NOMO-1 treated with dmso at 0.1 percent for 144 hours (cell line): ENCODE measurements around the gene NDUFA9.

Source experiments
- DNase-seq: peaks from one replicate; lab custom pipeline; 2025; ENCODE audit not compliant: unreplicated experiment; lab: John Stamatoyannopoulos, UW

NDUFA9 gene

GRCh38 chr12:4690760-4691159, 41.8 kb downstream of the NDUFA9 start:
- DNase-seq = no peak
